Measurements from ENCODE around the gene MYO1A. TPM values are rescaled to one million over a fixed set of nuclear protein-coding genes. Genes with fewer than 3 reads are reported as not detected.

Gene MYO1A
- polyA plus RNA-seq, 2 of the 4 experiments (the other 2 are of a cell fraction): 0.67 to 1.9 TPM

- TF ChIP-seq EHMT2 (IDR thresholded peaks at IDR 0.05; ENCODE audit: low read depth) (no peak), TP53 (CRISPR knock-in tag; IDR thresholded peaks at IDR 0.05) (no peak), BCL3 (IDR thresholded peaks at IDR 0.05) (peak; percentile 85), CHD4 (IDR thresholded peaks at IDR 0.05; ENCODE audit: borderline replicate concordance) (no peak)
Observed at GRCh38 chr12:57005980-57006808, 43.7 kb downstream of the MYO1A start, which contains the start of gene ZBTB39 (continued).

- Histone ChIP-seq H3K9me3 (no peaks in the 10 kb centered on the region), H3K4me3 (no peak overlapping the region), H3K27ac (no peak overlapping the region), H3K4me1 (peaks cover 40% of the 10 kb centered on the region), H3K4me2 (peak overlapping the region; percentile 81)
- ChIA-PET POLR2A (interaction anchor here (0.6 to 1.5 kb wide), 2 partner anchors 241 to 316 kb away, joined by 3 to 7 read pairs; partner anchors contain the start of gene PTGES3), CTCF (interaction anchor here (0.8 to 10.1 kb wide), 25 partner anchors 8 to 368 kb away, joined by 3 to 161 read pairs (median 4); partner anchors contain the start of genes HSD17B6 and TAC3)
- FAIRE-seq: no peak
- no peak for ATAC-seq
- TF ChIP-seq TFCP2L1 (CRISPR knock-in tag; IDR thresholded peaks at IDR 0.05) (no peak), KDM5A (IDR thresholded peaks at IDR 0.05) (no peak), RFX5 (IDR thresholded peaks at IDR 0.05) (no peak), RAD21 (conservative IDR thresholded peaks at IDR 0.05 in 1 of 2, IDR thresholded peaks at IDR 0.05 in 1 of 2) (no peak), HOXA7 (CRISPR knock-in tag; IDR thresholded peaks at IDR 0.05) (no peak), CBX2 (IDR thresholded peaks at IDR 0.05; ENCODE audit: borderline replicate concordance, low read depth) (no peak), E2F6 (IDR thresholded peaks at IDR 0.05; ENCODE audit: borderline replicate concordance, low read depth) (no peak), BCL3 (IDR thresholded peaks at IDR 0.05) (no peak), GATA3 (IDR thresholded peaks at IDR 0.05; ENCODE audit: borderline replicate concordance) (no peak), BHLHE40 (IDR thresholded peaks at IDR 0.05; ENCODE audit: low read depth, low read length) (no peak), ESRRA (IDR thresholded peaks at IDR 0.05; ENCODE audit: borderline replicate concordance, low read length) (no peak), NR3C1 (IDR thresholded peaks at IDR 0.05) (no peak), POLR2AphosphoS2 (conservative IDR thresholded peaks at IDR 0.05; ENCODE audit: low read length) (no peak), RNF2 (IDR thresholded peaks at IDR 0.05; ENCODE audit: borderline replicate concordance, low read depth) (no peak), CEBPB (IDR thresholded peaks at IDR 0.05) (no peak), SREBF2 (IDR thresholded peaks at IDR 0.05) (no peak)
- 95% methylated on average over 6 of the region's 6 CpGs for WGBS (ENCODE audit: missing lambda C conversion rate)
- no peak for DNase-seq (ENCODE audit: low read depth in 1 of 2, low spot score in 1 of 2)
Observed at GRCh38 chr12:57004651-57005050, 45.3 kb downstream of the MYO1A start.

- Histone ChIP-seq H3K9me3 (no peaks in the 10 kb centered on the region), H3K27ac (no peak overlapping the region), H3K4me1 (peaks cover 28% of the 10 kb centered on the region), H3K4me2 (no peak overlapping the region), H3K4me3 (no peak overlapping the region)
- CTCF ChIA-PET: interaction anchor here (1.0 to 10.1 kb wide), 13 partner anchors 9 to 245 kb away, joined by 3 to 161 read pairs (median 8); partner anchors contain the start of genes HSD17B6, STAT6 and TAC3
- POLR2A ChIA-PET: no interaction called here
- no peak for DNase-seq (ENCODE audit: low read depth in 1 of 2, low spot score in 1 of 2)
- no peak for FAIRE-seq
- 93% methylated on average over 13 of the region's 13 CpGs for WGBS (ENCODE audit: missing lambda C conversion rate)
- TF ChIP-seq POLR2A (IDR thresholded peaks at IDR 0.05; ENCODE audit: low read length): no peak
- no peak for ATAC-seq
Observed at GRCh38 chr12:57003395-57003794, 46.5 kb downstream of the MYO1A start.
